K562 (cell line): ENCODE data around the gene OR8B12.

Experiments
- KLF13 ChIP-seq: fragments of 450-650 bp; IDR thresholded peaks from 2 replicates; pipeline ENCODE4 v1.6.1; 2016; ENCODE audit warnings: missing genetic modification characterization, low read depth, mild to moderate bottlenecking, missing compliant biosample characterization, moderate library complexity, borderline replicate concordance
- TF ChIP-seq, protein P1 (sequence below): fragments of 450-650 bp; IDR thresholded peaks from 2 replicates; pipeline ENCODE4 v1.6.1; 2017; ENCODE audit warnings: antibody characterized with exemption, mild to moderate bottlenecking
- TF ChIP-seq, protein P2 (sequence below), 3 experiments: IDR thresholded peaks in 2 of 3; conservative IDR thresholded peaks in 1 of 3; 2 replicates each; pipeline ENCODE4 v1.5.1; 2011 to 2012; ENCODE audit warnings: low read length in 3 of 3, mild to moderate bottlenecking in 3 of 3, control low read depth in 2 of 3, improper control_type of control experiment in 1 of 3, inconsistent platforms in 1 of 3, low read depth in 1 of 3, mixed read lengths in 1 of 3, moderate library complexity in 1 of 3; ENCODE audit not compliant: insufficient read depth in 2 of 3

- TF ChIP-seq, protein P1, sequence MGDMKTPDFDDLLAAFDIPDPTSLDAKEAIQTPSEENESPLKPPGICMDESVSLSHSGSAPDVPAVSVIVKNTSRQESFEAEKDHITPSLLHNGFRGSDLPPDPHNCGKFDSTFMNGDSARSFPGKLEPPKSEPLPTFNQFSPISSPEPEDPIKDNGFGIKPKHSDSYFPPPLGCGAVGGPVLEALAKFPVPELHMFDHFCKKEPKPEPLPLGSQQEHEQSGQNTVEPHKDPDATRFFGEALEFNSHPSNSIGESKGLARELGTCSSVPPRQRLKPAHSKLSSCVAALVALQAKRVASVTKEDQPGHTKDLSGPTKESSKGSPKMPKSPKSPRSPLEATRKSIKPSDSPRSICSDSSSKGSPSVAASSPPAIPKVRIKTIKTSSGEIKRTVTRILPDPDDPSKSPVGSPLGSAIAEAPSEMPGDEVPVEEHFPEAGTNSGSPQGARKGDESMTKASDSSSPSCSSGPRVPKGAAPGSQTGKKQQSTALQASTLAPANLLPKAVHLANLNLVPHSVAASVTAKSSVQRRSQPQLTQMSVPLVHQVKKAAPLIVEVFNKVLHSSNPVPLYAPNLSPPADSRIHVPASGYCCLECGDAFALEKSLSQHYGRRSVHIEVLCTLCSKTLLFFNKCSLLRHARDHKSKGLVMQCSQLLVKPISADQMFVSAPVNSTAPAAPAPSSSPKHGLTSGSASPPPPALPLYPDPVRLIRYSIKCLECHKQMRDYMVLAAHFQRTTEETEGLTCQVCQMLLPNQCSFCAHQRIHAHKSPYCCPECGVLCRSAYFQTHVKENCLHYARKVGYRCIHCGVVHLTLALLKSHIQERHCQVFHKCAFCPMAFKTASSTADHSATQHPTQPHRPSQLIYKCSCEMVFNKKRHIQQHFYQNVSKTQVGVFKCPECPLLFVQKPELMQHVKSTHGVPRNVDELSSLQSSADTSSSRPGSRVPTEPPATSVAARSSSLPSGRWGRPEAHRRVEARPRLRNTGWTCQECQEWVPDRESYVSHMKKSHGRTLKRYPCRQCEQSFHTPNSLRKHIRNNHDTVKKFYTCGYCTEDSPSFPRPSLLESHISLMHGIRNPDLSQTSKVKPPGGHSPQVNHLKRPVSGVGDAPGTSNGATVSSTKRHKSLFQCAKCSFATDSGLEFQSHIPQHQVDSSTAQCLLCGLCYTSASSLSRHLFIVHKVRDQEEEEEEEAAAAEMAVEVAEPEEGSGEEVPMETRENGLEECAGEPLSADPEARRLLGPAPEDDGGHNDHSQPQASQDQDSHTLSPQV = no peak
- TF ChIP-seq, protein P2, sequence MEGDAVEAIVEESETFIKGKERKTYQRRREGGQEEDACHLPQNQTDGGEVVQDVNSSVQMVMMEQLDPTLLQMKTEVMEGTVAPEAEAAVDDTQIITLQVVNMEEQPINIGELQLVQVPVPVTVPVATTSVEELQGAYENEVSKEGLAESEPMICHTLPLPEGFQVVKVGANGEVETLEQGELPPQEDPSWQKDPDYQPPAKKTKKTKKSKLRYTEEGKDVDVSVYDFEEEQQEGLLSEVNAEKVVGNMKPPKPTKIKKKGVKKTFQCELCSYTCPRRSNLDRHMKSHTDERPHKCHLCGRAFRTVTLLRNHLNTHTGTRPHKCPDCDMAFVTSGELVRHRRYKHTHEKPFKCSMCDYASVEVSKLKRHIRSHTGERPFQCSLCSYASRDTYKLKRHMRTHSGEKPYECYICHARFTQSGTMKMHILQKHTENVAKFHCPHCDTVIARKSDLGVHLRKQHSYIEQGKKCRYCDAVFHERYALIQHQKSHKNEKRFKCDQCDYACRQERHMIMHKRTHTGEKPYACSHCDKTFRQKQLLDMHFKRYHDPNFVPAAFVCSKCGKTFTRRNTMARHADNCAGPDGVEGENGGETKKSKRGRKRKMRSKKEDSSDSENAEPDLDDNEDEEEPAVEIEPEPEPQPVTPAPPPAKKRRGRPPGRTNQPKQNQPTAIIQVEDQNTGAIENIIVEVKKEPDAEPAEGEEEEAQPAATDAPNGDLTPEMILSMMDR (IDR thresholded peaks at IDR 0.05 in 2 of 3, conservative IDR thresholded peaks at IDR 0.05 in 1 of 3; ENCODE audit: insufficient read depth in 2 of 3, low read depth in 1 of 3, low read length in 3 of 3) = no peak
- no peak for TF ChIP-seq KLF13 (tag)
These were observed 41.4 kb upstream of the OR8B12 start for GRCh38 chr11:124584681-124585372.
